Stimulated activated CD8-positive, alpha-beta memory T cell treated with anti-CD3 and anti-CD28 coated beads, Interleukin-4, amount 100 ng/mL, for 1 hour (primary cell): ENCODE results near the gene RASSF1.
A peak's percentile ranks its signal among the peaks of the same experiment; 100 is the strongest.
"Not testable (repeated sequence)": the region's sequence is repeated elsewhere in the genome, so short reads cannot be mapped to it uniquely, and the experiment has no call there.

ENCODE experiments used
- DNase-seq, 2 donors: peaks; one replicate each; pipeline ENCODE4 v3.0.0-alpha.2; 2020; ENCODE audit warnings: low read depth in 2 of 2, low spot score in 1 of 2

The RASSF1 gene

DNA sequence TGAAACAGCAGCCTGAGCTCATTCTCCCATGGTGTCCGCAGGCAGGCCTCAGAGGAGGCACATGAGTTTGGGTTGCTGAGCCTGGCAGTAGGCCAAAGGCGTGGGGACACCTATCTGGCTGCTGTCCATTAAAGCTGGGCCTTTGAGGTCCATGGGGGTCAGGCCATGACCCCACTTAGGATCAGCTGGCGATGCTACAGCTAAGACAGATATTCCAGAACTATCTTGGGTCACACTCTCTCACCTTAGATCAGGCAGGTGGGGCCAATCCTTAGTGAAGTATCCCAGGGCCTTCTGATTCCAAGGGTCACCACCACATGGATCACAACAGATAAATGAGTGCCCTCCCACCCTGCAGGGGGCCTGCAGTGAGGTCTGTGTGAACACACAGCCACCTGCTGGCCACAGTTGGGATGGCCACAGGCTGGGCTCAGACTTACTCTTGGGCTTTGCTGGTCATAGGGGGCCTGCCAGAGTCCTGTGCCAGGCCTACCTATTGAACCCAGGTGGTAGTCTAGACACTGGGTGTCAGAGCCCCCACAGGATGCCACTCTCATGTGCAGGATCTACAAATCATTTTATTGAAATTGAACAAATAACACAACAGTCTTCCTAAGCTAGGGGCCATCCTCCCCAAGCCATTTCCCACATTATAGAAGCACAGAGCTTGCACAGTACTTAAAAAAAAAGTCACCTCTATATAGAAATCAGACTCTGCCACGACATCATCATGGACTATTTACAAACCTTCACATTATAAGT, 16.1 kb downstream of the RASSF1 start:
- DNase-seq, result no peak

DNA sequence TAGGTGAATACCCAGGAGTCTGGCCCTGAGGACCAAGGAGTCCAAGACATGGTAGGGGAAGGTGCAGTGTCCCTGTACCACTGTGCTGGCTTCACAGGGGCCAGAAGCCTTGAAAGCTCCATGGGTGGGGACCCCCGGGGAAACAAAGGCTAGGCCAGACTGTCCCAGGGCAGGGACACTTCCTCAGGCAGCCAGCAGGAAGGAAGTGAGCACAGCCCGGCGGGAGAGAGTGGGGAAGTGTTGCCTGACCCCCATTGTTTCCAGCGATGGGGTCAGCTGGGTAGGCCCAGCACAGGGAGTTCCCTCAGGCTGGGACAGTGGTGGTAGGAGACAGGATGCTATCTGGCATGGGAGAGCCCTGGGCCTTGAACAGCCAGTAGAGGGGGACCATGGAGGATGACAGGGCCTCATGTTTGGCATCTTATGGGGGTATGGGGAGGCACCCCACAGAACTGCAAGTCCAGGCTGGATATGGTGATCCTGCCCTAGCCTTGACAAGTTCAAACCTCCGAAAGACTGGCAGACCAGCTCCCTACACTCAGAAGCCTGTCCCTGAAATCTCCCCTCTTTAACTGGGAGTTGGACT, 16.9 kb downstream of the RASSF1 start:
- DNase-seq, result no peak

GRCh38 chr3:50323092-50323600, 17.5 kb downstream of the RASSF1 start:
- DNase-seq, result no peak

GRCh38 chr3:50322386-50323091, 18.1 kb downstream of the RASSF1 start, which contains the start of gene HYAL2:
Gene HYAL2 (minus strand): TSS chr3:50322745. CDS start chr3:50320489, 2,256 bp downstream.
- no peak for DNase-seq

DNA sequence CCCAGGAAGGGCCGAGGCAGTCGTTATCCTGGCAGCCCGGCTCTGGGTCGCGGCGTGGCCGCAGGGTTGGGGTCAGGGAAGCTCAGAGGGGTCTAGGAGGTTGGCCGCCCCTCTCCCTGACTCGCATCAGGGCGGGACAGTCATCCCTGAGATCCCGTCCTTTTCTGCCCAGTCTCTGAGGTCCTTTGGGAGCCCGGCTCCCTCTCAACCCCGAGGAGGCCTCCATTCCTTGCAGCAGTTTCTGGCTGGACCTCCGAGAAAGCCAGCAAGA, 18.6 kb downstream of the RASSF1 start:
- no peak for DNase-seq

GRCh38 chr3:50321336-50322114, 19.1 kb downstream of the RASSF1 start:
- peak; percentile 52 to 63 for DNase-seq

DNA sequence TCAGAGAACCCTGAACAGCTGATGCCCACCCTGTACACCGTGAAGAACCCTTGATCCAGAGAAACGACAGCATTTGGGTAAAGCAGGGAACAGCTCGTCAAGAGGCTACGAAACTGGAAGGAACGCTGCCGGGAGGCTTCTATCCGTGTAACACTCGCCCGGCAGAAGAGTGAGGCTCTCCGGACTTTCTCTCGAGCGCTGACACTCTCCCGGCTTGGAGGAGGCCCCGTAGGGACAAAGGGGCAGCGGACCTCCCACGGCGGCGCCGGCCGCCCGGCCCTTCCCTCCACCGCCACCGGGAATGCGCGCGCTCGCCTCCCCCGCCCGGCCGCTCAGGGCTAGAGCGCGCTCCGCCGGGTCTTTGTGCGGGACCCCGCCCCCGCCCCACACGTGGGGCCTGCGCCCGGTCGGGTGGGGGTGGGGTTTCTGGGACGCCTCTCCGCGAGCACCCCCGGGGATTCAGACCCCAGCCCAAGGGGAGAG, 19.7 kb downstream of the RASSF1 start:
- no peak for DNase-seq

GRCh38 chr3:50319894-50320625, 20.6 kb downstream of the RASSF1 start:
- DNase-seq, result no peak

DNA sequence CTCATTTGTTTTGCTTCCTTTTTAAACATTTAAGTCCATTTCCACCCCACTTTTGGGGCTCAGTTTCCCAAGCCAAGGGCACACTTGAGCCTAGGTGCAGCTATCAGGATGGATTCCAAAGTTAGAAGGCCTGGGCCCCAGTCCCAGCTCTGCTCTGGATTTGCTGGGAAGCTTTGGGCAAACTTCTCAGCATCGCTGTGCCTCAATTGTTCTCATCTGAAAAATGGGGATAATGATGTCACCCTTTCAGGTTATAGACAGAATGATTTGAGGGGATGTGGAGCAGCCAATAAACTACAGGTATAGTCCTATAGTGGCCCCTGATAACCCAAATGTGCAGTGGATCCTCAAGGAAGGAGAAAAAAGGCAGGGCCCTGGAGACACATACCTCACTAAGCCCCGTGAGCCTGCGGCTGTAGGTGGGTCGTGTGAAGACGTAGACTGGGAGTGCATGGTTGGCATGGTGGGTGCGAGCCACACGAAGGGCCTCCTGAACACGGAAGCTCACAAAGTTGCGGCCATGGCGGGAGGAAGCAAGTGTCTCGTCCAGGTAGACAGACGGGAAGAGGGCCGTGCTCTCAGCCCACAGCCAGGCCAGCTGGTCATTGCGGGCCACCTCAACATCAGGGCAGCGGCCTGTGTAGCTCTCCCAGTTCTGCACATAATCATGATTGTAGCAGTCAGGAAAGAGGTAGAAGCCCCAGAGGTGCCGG, 21.3 kb downstream of the RASSF1 start:
- no peak for DNase-seq

- no peak for DNase-seq
Observed at GRCh38 chr3:50318615-50319014, 22.0 kb downstream of the RASSF1 start.

DNA sequence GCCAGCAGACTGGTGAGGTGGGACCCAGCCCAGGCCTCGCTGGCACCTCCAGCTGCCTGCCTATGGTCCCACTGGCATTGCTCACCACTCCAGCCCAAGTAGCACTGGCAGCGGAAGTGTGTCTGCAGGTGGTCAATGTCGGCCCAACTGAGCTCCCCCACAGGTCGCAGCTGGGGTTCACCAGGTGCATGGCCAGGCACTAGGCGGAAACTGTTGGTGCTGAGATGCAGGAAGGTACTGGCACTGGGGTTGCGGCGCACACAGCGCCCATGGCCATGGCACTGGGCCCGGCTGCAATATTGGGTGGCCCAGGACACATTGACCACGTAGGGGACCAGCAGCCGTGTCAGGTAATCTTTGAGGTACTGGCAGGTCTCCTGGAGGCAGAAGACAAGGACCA, 22.5 kb downstream of the RASSF1 start:
- no peak for DNase-seq

- DNase-seq, result no peak
Observed at GRCh38 chr3:50317300-50317699, 23.3 kb downstream of the RASSF1 start.

GRCh38 chr3:50316657-50317242, 23.9 kb downstream of the RASSF1 start:
- DNase-seq, result no peak

DNA sequence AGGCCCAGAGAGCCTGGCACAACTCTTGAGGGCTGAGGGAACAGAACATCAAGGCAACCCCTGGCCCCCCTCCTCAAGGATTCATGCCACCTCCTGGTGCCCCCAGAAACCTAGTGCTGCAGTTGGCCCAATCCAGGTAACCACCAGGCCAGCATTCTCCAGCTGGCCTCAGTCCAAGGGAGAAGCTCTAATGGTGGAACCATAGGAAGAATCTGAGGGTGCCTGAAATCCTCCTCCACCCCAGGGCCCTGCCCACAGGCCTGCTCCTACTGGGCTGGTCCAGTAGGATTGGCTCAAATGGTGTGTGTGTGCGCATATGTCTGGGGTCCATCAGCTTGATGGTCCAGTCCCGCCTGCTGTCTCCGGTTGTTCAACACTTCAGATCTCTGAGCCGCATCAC, 25.8 kb downstream of the RASSF1 start:
- no peak for DNase-seq

DNA sequence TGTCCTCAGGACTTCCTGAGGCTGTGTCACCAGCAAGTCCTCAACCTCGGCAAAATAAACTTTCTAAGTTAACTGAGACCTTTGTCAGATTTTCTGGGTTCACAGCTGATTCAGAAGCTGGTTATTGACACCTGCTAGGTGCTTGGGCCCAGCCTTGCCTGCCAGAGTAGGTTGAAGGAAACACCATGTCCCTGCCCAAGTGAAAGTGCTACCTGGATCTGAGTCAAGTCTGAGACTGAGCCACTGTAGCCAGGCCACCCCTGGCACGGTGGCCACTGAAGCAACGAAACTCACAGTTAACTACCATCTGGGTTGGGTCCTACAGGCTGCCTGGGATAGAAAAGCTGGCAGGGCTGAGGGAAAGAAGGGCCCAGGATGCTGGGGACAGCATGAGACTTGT, 26.3 kb downstream of the RASSF1 start:
- DNase-seq, result no peak

- not testable (repeated sequence) for DNase-seq
Observed at GRCh38 chr3:50312041-50312440, 28.6 kb downstream of the RASSF1 start.

- no peak for DNase-seq
Observed at GRCh38 chr3:50304601-50305000, 36.0 kb downstream of the RASSF1 start.

- no peak for DNase-seq
Observed at GRCh38 chr3:50303013-50303815, 37.4 kb downstream of the RASSF1 start, which contains the start of gene HYAL1. Gene HYAL1 (minus strand): TSS chr3:50303574. CDS start chr3:50302956, 618 bp downstream.
